Measurements from ENCODE around the gene EXOC6B.

Gene EXOC6B

DNA sequence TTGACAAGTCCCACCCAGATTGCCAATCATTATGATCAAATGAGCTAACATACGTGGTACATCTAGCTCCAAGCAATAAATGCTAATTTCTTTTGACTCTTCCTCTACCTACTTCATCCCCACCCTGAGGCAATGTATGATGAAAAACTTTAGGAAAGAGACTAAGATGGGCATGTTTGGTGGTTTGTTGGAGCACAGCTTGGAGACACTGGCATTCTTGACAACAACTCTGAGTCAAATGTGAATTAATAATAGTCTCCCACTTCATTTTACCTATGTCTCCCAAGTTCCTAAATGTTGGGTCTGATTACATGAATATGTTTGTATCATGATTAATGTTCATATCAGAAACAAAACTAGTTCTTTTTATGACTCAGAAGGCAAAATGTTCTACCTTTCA is 36.6 kb downstream of the EXOC6B start:
- TF ChIP-seq, protein P1, sequence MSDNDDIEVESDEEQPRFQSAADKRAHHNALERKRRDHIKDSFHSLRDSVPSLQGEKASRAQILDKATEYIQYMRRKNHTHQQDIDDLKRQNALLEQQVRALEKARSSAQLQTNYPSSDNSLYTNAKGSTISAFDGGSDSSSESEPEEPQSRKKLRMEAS (IDR thresholded peaks at IDR 0.05), result no peak
- TF ChIP-seq EP300 (IDR thresholded peaks at IDR 0.05; ENCODE audit: borderline replicate concordance) (no peak), TCF12 (IDR thresholded peaks at IDR 0.05; ENCODE audit: low read depth) (no peak)
- TF ChIP-seq, protein P2, sequence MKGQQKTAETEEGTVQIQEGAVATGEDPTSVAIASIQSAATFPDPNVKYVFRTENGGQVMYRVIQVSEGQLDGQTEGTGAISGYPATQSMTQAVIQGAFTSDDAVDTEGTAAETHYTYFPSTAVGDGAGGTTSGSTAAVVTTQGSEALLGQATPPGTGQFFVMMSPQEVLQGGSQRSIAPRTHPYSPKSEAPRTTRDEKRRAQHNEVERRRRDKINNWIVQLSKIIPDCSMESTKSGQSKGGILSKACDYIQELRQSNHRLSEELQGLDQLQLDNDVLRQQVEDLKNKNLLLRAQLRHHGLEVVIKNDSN (IDR thresholded peaks at IDR 0.05), result no peak
- TF ChIP-seq, protein P3, sequence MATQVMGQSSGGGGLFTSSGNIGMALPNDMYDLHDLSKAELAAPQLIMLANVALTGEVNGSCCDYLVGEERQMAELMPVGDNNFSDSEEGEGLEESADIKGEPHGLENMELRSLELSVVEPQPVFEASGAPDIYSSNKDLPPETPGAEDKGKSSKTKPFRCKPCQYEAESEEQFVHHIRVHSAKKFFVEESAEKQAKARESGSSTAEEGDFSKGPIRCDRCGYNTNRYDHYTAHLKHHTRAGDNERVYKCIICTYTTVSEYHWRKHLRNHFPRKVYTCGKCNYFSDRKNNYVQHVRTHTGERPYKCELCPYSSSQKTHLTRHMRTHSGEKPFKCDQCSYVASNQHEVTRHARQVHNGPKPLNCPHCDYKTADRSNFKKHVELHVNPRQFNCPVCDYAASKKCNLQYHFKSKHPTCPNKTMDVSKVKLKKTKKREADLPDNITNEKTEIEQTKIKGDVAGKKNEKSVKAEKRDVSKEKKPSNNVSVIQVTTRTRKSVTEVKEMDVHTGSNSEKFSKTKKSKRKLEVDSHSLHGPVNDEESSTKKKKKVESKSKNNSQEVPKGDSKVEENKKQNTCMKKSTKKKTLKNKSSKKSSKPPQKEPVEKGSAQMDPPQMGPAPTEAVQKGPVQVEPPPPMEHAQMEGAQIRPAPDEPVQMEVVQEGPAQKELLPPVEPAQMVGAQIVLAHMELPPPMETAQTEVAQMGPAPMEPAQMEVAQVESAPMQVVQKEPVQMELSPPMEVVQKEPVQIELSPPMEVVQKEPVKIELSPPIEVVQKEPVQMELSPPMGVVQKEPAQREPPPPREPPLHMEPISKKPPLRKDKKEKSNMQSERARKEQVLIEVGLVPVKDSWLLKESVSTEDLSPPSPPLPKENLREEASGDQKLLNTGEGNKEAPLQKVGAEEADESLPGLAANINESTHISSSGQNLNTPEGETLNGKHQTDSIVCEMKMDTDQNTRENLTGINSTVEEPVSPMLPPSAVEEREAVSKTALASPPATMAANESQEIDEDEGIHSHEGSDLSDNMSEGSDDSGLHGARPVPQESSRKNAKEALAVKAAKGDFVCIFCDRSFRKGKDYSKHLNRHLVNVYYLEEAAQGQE (IDR thresholded peaks at IDR 0.05; ENCODE audit: low read depth), result no peak

DNA sequence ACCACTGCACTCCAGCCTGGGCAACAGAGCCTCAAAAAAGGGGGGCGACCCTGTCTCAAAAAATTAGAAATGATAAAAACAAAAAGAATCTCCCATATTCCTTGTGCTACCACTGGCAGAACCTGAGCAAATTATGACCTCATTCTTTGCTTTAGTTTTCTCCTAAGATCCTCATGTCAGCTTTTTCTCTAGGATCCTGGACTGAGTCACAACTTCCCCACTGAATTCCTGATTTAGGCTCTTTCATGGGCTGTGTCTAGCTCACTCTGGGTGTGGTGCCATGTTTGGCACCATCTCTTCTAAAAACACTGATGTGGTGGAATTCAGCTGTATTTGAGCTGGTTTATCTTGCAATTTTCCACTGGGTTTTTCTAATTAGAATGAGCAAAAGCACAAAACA is 37.1 kb downstream of the EXOC6B start:
- no peak for TF ChIP-seq TAF1 (IDR thresholded peaks at IDR 0.05; ENCODE audit: low read depth)
- no peak for TF ChIP-seq CREB1 (IDR thresholded peaks at IDR 0.05; ENCODE audit: low read depth)
- no peak for TF ChIP-seq YY1 (IDR thresholded peaks at IDR 0.05; ENCODE audit: low read depth)
- TF ChIP-seq RAD21 (IDR thresholded peaks at IDR 0.05; ENCODE audit: low read depth), result no peak
- TF ChIP-seq TCF12 (IDR thresholded peaks at IDR 0.05; ENCODE audit: low read depth), result no peak
- no peak for TF ChIP-seq TEAD4 (IDR thresholded peaks at IDR 0.05)
- TF ChIP-seq, protein P1 (IDR thresholded peaks at IDR 0.05), result no peak
- no peak for TF ChIP-seq ZBTB7A (IDR thresholded peaks at IDR 0.05; ENCODE audit: low read depth)
- TF ChIP-seq FOXM1 (IDR thresholded peaks at IDR 0.05; ENCODE audit: borderline replicate concordance, low read depth), result no peak
- TF ChIP-seq EGR1 (IDR thresholded peaks at IDR 0.05), result no peak
- TF ChIP-seq, protein P2 (IDR thresholded peaks at IDR 0.05), result no peak
- no peak for TF ChIP-seq CEBPB (IDR thresholded peaks at IDR 0.05)
- no peak for TF ChIP-seq EP300 (IDR thresholded peaks at IDR 0.05; ENCODE audit: borderline replicate concordance)

DNA sequence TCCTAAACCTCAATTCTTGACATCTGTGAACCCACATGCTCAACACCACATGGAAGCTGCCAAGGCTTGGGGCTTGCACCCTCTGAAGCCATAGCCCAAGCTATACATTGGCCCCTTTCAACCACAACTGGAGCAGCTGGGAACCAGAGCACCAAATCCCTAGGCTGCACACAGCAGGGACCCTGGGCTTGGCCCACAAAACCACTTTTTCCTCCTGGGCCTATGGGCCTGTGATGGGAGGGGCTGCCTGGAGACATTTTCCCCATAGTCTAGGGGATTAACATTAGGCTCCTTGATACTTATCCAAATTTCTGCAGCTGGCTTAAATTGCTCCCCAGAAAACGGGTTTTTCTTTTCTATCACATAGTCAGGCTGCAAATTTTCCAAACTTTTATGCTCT is 40.3 kb downstream of the EXOC6B start:
- TF ChIP-seq EP300 (IDR thresholded peaks at IDR 0.05; ENCODE audit: borderline replicate concordance), result no peak
- TF ChIP-seq RAD21 (IDR thresholded peaks at IDR 0.05; ENCODE audit: low read depth), result no peak
- TF ChIP-seq, protein P1 (IDR thresholded peaks at IDR 0.05), result no peak
- TF ChIP-seq, protein P3 (IDR thresholded peaks at IDR 0.05; ENCODE audit: low read depth), result no peak
- TF ChIP-seq NFIC (IDR thresholded peaks at IDR 0.05), result no peak
- no peak for TF ChIP-seq CREB1 (IDR thresholded peaks at IDR 0.05; ENCODE audit: low read depth)
- no peak for TF ChIP-seq FOXM1 (IDR thresholded peaks at IDR 0.05; ENCODE audit: borderline replicate concordance, low read depth)
- no peak for TF ChIP-seq ZBTB7A (IDR thresholded peaks at IDR 0.05; ENCODE audit: low read depth)
- TF ChIP-seq TCF12 (IDR thresholded peaks at IDR 0.05; ENCODE audit: low read depth), result no peak
- TF ChIP-seq TAF1 (IDR thresholded peaks at IDR 0.05; ENCODE audit: low read depth), result no peak
- no peak for TF ChIP-seq TEAD4 (IDR thresholded peaks at IDR 0.05)
- no peak for TF ChIP-seq CEBPB (IDR thresholded peaks at IDR 0.05)
- TF ChIP-seq YY1 (IDR thresholded peaks at IDR 0.05; ENCODE audit: low read depth), result no peak
- TF ChIP-seq, protein P2 (IDR thresholded peaks at IDR 0.05), result no peak
- no peak for TF ChIP-seq EGR1 (IDR thresholded peaks at IDR 0.05)

DNA sequence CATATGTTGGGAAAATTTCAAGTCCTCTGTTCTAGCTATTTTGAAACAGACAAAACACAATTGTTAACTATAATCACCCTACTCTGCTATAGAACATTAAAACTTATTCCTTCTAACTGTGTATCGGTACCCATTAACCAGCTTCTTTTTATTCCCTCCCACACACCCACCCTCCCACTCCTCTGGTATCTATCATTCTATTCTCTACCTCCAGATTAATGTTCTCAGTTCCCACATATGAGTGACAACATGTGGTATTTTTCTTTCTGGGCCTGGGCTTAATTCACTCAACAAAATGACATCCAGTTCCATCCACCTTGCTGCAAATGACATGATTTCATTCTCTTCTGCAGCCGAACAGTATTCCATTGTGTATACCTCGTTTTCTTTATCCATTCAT is 43.3 kb downstream of the EXOC6B start:
- TF ChIP-seq, protein P1 (IDR thresholded peaks at IDR 0.05), result no peak
- TF ChIP-seq CEBPB (IDR thresholded peaks at IDR 0.05), result no peak
- no peak for TF ChIP-seq TCF12 (IDR thresholded peaks at IDR 0.05; ENCODE audit: low read depth)
- no peak for TF ChIP-seq ZBTB7A (IDR thresholded peaks at IDR 0.05; ENCODE audit: low read depth)

DNA sequence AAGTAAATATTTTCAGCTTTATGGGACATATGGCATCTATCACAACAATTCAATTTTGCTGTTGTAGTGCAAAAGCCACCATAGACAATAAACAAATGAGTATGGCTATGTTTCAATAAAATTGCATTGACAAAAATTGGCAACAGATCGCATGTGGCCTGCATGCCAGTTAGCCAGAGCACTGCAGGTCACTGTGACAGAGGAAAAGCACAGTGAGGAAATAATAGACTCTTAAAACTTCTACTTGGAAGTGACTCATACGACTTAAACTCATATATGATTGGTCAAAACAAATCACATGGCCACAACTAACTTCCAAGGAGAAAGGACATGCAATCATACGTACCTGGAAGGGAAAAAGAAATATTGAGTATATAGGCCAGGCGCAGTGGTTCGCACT is 44.4 kb downstream of the EXOC6B start:
- TF ChIP-seq, protein P1 (IDR thresholded peaks at IDR 0.05), result no peak
- TF ChIP-seq, protein P2 (IDR thresholded peaks at IDR 0.05), result peak; percentile 84
